RWPE2 (cell line): ENCODE results near the gene DBP.
A peak's percentile ranks its signal among the peaks of the same experiment; 100 is the strongest.

Source experiments
- ATAC-seq: fragments of 200-7000 bp; cut with Tn5 transposase; 3 replicates; pipeline ENCODE4 v1.9.1; 2021; ENCODE audit warnings: low read depth
- DNase-seq: peaks from one replicate; pipeline ENCODE4 v3.0.0-alpha.2; 2020; ENCODE audit warnings: low spot score
- H3K27ac ChIP-seq: fragments of 450-650 bp; 2 replicates; pipeline ENCODE4 v1.5.1; 2017; ENCODE audit warnings: mild to moderate bottlenecking; ENCODE audit not compliant: poor library complexity, severe bottlenecking
- H3K27me3 ChIP-seq: fragments of 250-450 bp; sonication (Bioruptor Pico); 2 replicates; pipeline ENCODE4 v1.5.1; 2021; ENCODE audit warnings: mild to moderate bottlenecking, moderate library complexity; ENCODE audit not compliant: insufficient read depth, poor library complexity, severe bottlenecking
- H3K36me3 ChIP-seq: fragments of 250-450 bp; sonication (Bioruptor Pico); 2 replicates; pipeline ENCODE4 v1.5.1; 2020; ENCODE audit warnings: low read depth, mild to moderate bottlenecking, moderate library complexity
- H3K4me1 ChIP-seq: fragments of 250-450 bp; sonication (Bioruptor Pico); 2 replicates; pipeline ENCODE4 v1.5.1; 2021; ENCODE audit warnings: mild to moderate bottlenecking, moderate library complexity; ENCODE audit not compliant: insufficient read depth, poor library complexity, severe bottlenecking
- H3K4me3 ChIP-seq: fragments of 250-450 bp; sonication (Bioruptor Pico); 2 replicates; pipeline ENCODE4 v1.5.1; 2021; ENCODE audit warnings: mild to moderate bottlenecking, moderate library complexity; ENCODE audit not compliant: severe bottlenecking
- H3K9me3 ChIP-seq: fragments of 250-450 bp; sonication (Bioruptor Pico); 2 replicates; pipeline ENCODE4 v1.5.1; 2021; ENCODE audit warnings: mild to moderate bottlenecking, moderate library complexity; ENCODE audit not compliant: severe bottlenecking
- TF ChIP-seq, protein P1 (sequence below): fragments of 450-650 bp; IDR thresholded peaks from one replicate; pipeline ENCODE4 v1.5.1; 2017; ENCODE audit warnings: mild to moderate bottlenecking, moderate library complexity; ENCODE audit not compliant: poor library complexity, severe bottlenecking

Gene DBP

DNA sequence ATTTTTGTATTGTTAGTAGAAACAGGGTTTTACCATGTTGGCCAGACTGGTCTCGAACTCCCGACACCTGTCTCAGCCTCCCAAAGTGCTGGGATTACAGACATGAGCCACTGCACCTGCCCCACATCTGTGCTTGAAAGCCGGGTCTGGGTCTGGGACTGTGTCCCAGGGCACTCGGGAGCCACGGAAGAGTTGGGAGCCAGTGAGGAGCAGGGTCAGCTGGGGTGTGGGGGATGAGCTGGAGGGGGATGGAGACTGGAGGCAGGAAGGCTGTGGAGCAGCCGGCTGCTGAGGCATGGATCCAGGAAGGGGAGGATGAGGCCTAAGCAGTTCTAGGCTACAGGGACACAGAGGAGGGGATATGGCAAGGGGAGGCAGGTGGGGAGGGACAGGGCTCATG lies 41.3 kb downstream of the DBP start:
- TF ChIP-seq, protein P1, sequence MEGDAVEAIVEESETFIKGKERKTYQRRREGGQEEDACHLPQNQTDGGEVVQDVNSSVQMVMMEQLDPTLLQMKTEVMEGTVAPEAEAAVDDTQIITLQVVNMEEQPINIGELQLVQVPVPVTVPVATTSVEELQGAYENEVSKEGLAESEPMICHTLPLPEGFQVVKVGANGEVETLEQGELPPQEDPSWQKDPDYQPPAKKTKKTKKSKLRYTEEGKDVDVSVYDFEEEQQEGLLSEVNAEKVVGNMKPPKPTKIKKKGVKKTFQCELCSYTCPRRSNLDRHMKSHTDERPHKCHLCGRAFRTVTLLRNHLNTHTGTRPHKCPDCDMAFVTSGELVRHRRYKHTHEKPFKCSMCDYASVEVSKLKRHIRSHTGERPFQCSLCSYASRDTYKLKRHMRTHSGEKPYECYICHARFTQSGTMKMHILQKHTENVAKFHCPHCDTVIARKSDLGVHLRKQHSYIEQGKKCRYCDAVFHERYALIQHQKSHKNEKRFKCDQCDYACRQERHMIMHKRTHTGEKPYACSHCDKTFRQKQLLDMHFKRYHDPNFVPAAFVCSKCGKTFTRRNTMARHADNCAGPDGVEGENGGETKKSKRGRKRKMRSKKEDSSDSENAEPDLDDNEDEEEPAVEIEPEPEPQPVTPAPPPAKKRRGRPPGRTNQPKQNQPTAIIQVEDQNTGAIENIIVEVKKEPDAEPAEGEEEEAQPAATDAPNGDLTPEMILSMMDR, result no peak
- no peaks in the 10 kb centered on the region for H3K27me3 ChIP-seq
- no peak for ATAC-seq
- DNase-seq, result no peak
- H3K4me1 ChIP-seq, result no peaks in the 10 kb centered on the region
- H3K36me3 ChIP-seq, result no peaks in the 10 kb centered on the region
- H3K4me3 ChIP-seq, result no peak overlapping the region
- H3K9me3 ChIP-seq, result no peaks in the 10 kb centered on the region
- no peak overlapping the region for H3K27ac ChIP-seq

- Histone ChIP-seq H3K27ac (no peak overlapping the region), H3K36me3 (no peaks in the 10 kb centered on the region), H3K27me3 (no peaks in the 10 kb centered on the region), H3K4me3 (no peak overlapping the region), H3K9me3 (no peaks in the 10 kb centered on the region), H3K4me1 (no peaks in the 10 kb centered on the region)
- DNase-seq (no peak), ATAC-seq (no peak)
- TF ChIP-seq, protein P1, result no peak
These were observed 42.0 kb downstream of the DBP start for GRCh38 chr19:48595171-48595570.

DNA sequence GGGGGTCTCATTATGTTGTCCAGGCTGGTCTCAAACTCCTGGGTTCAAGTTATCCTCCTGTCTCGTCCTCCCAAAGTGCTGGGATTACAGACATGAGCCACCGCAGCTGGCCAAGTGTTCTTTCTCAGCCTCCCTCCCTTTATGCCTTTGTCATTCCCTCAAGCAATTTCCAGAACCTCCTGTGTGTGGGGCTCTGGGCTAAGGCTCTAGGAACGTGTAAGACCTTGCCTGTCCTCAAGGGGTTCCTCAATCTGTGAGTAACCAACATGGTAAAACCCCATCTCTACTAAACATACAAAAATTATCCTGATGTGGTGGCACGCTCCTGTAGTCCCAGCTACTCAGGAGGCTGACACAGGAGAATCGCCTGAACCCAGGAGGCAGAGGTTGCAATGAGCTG lies 46.2 kb downstream of the DBP start:
- no peak overlapping the region for H3K27ac ChIP-seq
- DNase-seq (no peak), ATAC-seq (peak; percentile 37; the same call in 2 of the 3 replicates)
- TF ChIP-seq, protein P1, result peak; percentile 14
- H3K4me3 ChIP-seq, result no peak overlapping the region
- H3K9me3 ChIP-seq, result no peaks in the 10 kb centered on the region
- no peaks in the 10 kb centered on the region for H3K36me3 ChIP-seq
- peaks cover 7% of the 10 kb centered on the region for H3K4me1 ChIP-seq
- H3K27me3 ChIP-seq, result no peaks in the 10 kb centered on the region

DNA sequence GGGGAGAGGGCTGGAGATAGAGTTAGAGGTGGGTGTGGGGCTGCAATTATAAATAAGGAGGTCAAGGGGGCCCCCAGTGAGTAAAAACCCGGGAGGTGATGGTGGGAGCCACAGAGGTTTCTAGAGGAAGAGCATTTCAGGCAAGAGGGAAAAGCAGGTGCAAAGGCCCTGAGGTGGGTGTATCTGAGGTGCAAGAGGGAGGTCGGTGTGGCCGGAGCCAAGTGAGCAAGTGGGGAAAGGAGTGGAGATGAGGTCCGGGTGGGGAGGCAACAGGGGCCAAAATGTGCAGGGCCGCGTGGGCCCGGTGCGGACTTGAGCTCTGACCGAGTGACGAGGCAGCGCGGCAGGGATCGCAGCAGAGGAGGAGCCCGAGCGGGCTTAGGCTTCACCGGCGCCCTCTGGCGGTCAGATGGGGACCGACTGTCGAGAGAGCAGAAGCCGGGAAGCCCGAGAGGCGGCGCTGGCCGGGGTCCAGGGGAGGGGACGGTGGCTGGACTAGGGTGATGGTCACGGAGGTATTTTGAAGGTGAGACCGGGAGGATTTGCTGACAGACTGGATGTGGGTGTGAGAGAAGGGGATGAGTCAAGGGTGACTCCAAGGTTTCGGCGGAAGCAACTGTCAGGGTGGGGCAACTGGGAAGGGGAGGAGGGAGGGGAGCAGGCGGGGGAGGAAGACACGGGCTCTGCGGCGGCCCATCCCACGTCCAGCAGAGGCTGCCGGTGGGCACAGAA lies 48.3 kb downstream of the DBP start:
- peak; percentile 97 for DNase-seq
- Histone ChIP-seq H3K4me3 (no peak overlapping the region), H3K27ac (peak overlapping the region; percentile 27), H3K36me3 (no peaks in the 10 kb centered on the region), H3K4me1 (peaks cover 9% of the 10 kb centered on the region), H3K9me3 (no peaks in the 10 kb centered on the region), H3K27me3 (no peaks in the 10 kb centered on the region)
- TF ChIP-seq, protein P1, result peak; percentile 96
- peak; percentile 92 for ATAC-seq

DNA sequence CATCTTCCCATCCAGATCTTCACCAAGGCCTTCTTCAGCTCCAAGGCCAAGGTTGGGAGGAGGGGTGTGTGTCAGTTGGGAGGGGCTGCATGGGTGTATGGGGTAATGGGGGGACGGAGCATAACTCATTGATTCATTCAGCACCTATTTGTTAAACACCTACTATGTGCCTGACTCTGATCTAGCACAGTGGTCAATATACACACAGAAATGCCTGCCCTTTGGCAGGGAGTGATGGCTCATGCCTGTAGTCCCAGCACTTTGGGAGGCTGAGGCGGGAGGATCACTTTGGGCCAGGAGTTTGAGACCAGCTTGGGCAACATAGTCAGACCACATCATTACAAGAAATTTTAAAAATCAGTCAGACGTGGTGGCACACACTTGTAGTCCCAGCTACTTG lies 49.8 kb downstream of the DBP start:
- Histone ChIP-seq H3K4me1 (peaks cover 9% of the 10 kb centered on the region), H3K27ac (no peak overlapping the region), H3K4me3 (no peak overlapping the region), H3K27me3 (no peaks in the 10 kb centered on the region), H3K9me3 (no peaks in the 10 kb centered on the region), H3K36me3 (no peaks in the 10 kb centered on the region)
- TF ChIP-seq, protein P1, result no peak
- ATAC-seq, result no peak
- no peak for DNase-seq
